HCT116 (cell line): Measurements from ENCODE around the gene PKHD1. TPM values are rescaled to one million over a fixed set of nuclear protein-coding genes. Genes with fewer than 3 reads are reported as not detected.

Experiments
- ATAC-seq: fragments of 200-7000 bp; cut with Tn5 transposase; 2 replicates; pipeline ENCODE4 v1.9.1; 2020; ENCODE audit warnings: mild to moderate bottlenecking, moderate library complexity
- BruUV-seq: library from RNA; stranded (reverse); fragments of 400-500 nt; replicated peaks from 2 replicates; lab custom pipeline; 2021; lab: Mats Ljungman, UMichigan
- CTCF ChIA-PET: fragments of 300-600 bp; sonication (Branson Sonifier 250); formaldehyde crosslinking; loops from one replicate; lab custom pipeline; 2021; ENCODE audit warnings: antibody characterized with exemption; lab: Charles Lee
- POLR2A ChIA-PET: fragments of 300-600, 350-600 bp; sonication (Branson Sonifier 250); formaldehyde crosslinking; loops from one replicate; lab custom pipeline; 2021; ENCODE audit warnings: antibody characterized with exemption; lab: Charles Lee
- RAD21 ChIA-PET, 2 experiments: fragments of 300-600 bp; sonication (Branson Sonifier 250); formaldehyde crosslinking; loops; one replicate each; lab custom pipeline; 2023; ENCODE audit warnings: low total read pairs in 2 of 2; ENCODE audit not compliant: uncharacterized antibody in 2 of 2, unreplicated experiment in 2 of 2, low non-redundant PET in 1 of 2; lab: Charles Lee
- DNase-seq: peaks from one replicate; pipeline ENCODE4 v3.0.0-alpha.2; 2010; ENCODE audit warnings: low read depth, low spot score
- H2AFZ ChIP-seq: fragments of 200-600 bp; shearing (Covaris generic), sonication (generic); 2 replicates; pipeline ENCODE4 v1.6.1; 2017; ENCODE audit warnings: low read depth, mixed run types, mixed read lengths, antibody characterized with exemption, low read length; ENCODE audit not compliant: poor library complexity, severe bottlenecking
- H3K27ac ChIP-seq: 2 replicates; pipeline ENCODE4 v1.5.1; 2012; ENCODE audit warnings: low read depth, low read length
- H3K27me3 ChIP-seq: fragments of 200-600 bp; sonication (generic); 2 replicates; pipeline ENCODE4 v1.6.1; 2016; ENCODE audit warnings: mixed run types, low read length, mixed read lengths; ENCODE audit not compliant: insufficient read depth
- H3K36me3 ChIP-seq, 2 experiments: fragments of 200-500 bp in 1 of 2; fragments of 200-600 bp in 1 of 2; sonication (Bioruptor generic) in 1 of 2; sonication (generic) in 1 of 2; 2 replicates each; pipeline versions ENCODE4 v1.5.1 to v1.6.1; 2014 to 2016; ENCODE audit warnings: low read length in 2 of 2, inconsistent platforms in 1 of 2, mixed read lengths in 1 of 2, mixed run types in 1 of 2; ENCODE audit not compliant: insufficient read depth in 2 of 2, control insufficient read depth in 1 of 2
- H3K4me1 ChIP-seq, 2 experiments: fragments of 200-600 bp in 1 of 2; sonication (generic) in 1 of 2; 2 replicates each; pipeline versions ENCODE4 v1.5.1 to v1.6.1; 2012 to 2017; ENCODE audit warnings: low read length in 2 of 2, inconsistent platforms in 1 of 2, mild to moderate bottlenecking in 1 of 2, mixed read lengths in 1 of 2, mixed run types in 1 of 2, moderate library complexity in 1 of 2; ENCODE audit not compliant: insufficient read depth in 2 of 2, control insufficient read depth in 1 of 2
- H3K4me2 ChIP-seq: fragments of 200-600 bp; sonication (generic); 2 replicates; pipeline ENCODE4 v1.6.1; 2017; ENCODE audit warnings: mixed run types, low read length, mixed read lengths
- H3K4me3 ChIP-seq, 2 experiments: fragments of 200-600 bp in 1 of 2; sonication (generic) in 1 of 2; replicated peaks in 1 of 2; 2 replicates each; pipeline ENCODE4 v1.5.1; 2011 to 2016; ENCODE audit warnings: low read length in 2 of 2, control low read depth in 1 of 2, low read depth in 1 of 2, mild to moderate bottlenecking in 1 of 2, mixed read lengths in 1 of 2, mixed run types in 1 of 2
- H3K79me2 ChIP-seq: fragments of 200-600 bp; sonication (generic); 2 replicates; pipeline ENCODE4 v1.6.1; 2017; ENCODE audit warnings: mild to moderate bottlenecking, mixed run types, low read length, moderate library complexity, mixed read lengths; ENCODE audit not compliant: insufficient read depth
- H3K9ac ChIP-seq: fragments of 200-600 bp; sonication (generic); 2 replicates; pipeline ENCODE4 v1.6.1; 2016; ENCODE audit warnings: low read length, mixed read lengths
- H3K9me2 ChIP-seq: fragments of 200-600 bp; sonication (generic), shearing (Covaris generic); 2 replicates; pipeline ENCODE4 v1.6.1; 2017; ENCODE audit warnings: mixed run types, mild to moderate bottlenecking, moderate library complexity; ENCODE audit not compliant: insufficient read depth
- H3K9me3 ChIP-seq, 2 experiments: fragments of 200-500 bp in 1 of 2; fragments of 200-600 bp in 1 of 2; sonication (Bioruptor generic) in 1 of 2; sonication (generic) in 1 of 2; 2 replicates each; pipeline ENCODE4 v1.6.1; 2014 to 2017; ENCODE audit warnings: low read length in 2 of 2, mixed read lengths in 2 of 2, inconsistent platforms in 1 of 2, low read depth in 1 of 2, mild to moderate bottlenecking in 1 of 2, mixed run types in 1 of 2, moderate library complexity in 1 of 2; ENCODE audit not compliant: control insufficient read depth in 1 of 2, insufficient read depth in 1 of 2
- H4K20me1 ChIP-seq: fragments of 200-600 bp; sonication (generic), shearing (Covaris generic); 2 replicates; pipeline ENCODE4 v1.6.1; 2017; ENCODE audit warnings: mixed run types, mild to moderate bottlenecking, moderate library complexity; ENCODE audit not compliant: insufficient read depth
- CBX3 ChIP-seq: IDR thresholded peaks from 2 replicates; pipeline ENCODE4 v1.6.1; 2012; ENCODE audit warnings: low read depth
- EGR1 ChIP-seq: IDR thresholded peaks from 2 replicates; pipeline ENCODE4 v1.6.1; 2012; ENCODE audit warnings: low read depth
- FOSL1 ChIP-seq: IDR thresholded peaks from 2 replicates; pipeline ENCODE4 v1.6.1; 2012; ENCODE audit warnings: low read depth
- RAD21 ChIP-seq: IDR thresholded peaks from 2 replicates; pipeline ENCODE4 v1.6.1; 2012; ENCODE audit warnings: low read depth, mild to moderate bottlenecking
- SP1 ChIP-seq: IDR thresholded peaks from 2 replicates; pipeline ENCODE4 v1.6.1; 2012; ENCODE audit warnings: low read depth
- SRF ChIP-seq: IDR thresholded peaks from 2 replicates; pipeline ENCODE4 v1.6.1; 2012; ENCODE audit warnings: low read depth
- ZFX ChIP-seq: fragments of 450-650 bp; IDR thresholded peaks from 2 replicates; pipeline ENCODE4 v1.6.1; 2017
- intact Hi-C: fragments of 100-400 bp; cut with micrococcal nuclease; formaldehyde crosslinking; loops from 2 replicates; pipeline ENCODE4 v1.10.0; 2022
- total RNA-seq: library from RNA; stranded (reverse); gene quantifications from one replicate; pipeline ENCODE4 v1.2.1, GENCODE V29; 2021; ENCODE audit not compliant: unreplicated experiment
- TF ChIP-seq, protein P1 (sequence below): IDR thresholded peaks from 2 replicates; pipeline ENCODE4 v1.6.1; 2012; ENCODE audit warnings: low read depth
- TF ChIP-seq, protein P2 (sequence below): IDR thresholded peaks from 2 replicates; pipeline ENCODE4 v1.6.1; 2012

PKHD1 gene
- total RNA-seq, 1 experiment from 2014 or later = not detected

DNA sequence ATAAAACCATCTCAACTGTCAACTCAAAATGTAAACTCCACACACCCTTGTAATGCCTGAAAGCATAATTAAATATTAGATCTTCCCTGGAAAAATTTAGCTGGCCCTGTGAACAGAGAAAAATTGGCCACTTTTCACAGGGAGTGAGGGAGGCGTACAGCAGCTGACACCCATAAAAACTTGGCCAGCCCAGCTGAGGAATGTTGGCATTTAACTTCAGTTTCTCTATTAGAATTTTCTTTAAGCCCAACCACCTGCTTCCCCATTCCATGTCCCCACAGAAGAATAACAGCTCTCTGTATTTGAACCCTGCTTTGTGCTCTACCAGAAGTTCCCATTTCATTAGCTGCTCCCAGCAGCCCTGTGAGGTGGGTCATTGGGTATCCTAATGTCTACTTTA is 41.0 kb downstream of the PKHD1 start:
- Histone ChIP-seq H3K4me1 (no peaks in the 10 kb centered on the region), H3K4me2 (no peak overlapping the region), H3K9ac (no peak overlapping the region), H3K36me3 (no peaks in the 10 kb centered on the region), H3K9me3 (no peaks in the 10 kb centered on the region), H4K20me1 (no peaks in the 10 kb centered on the region), H3K79me2 (no peaks in the 10 kb centered on the region), H2AFZ (no peak overlapping the region), H3K27ac (no peak overlapping the region), H3K4me3 (no peak overlapping the region), H3K27me3 (peaks cover 24% of the 10 kb centered on the region; the same call in 1 of the 2 replicates), H3K9me2 (no peaks in the 10 kb centered on the region)
- CTCF ChIA-PET = no interaction called here
- ATAC-seq = no peak
- TF ChIP-seq, protein P1, sequence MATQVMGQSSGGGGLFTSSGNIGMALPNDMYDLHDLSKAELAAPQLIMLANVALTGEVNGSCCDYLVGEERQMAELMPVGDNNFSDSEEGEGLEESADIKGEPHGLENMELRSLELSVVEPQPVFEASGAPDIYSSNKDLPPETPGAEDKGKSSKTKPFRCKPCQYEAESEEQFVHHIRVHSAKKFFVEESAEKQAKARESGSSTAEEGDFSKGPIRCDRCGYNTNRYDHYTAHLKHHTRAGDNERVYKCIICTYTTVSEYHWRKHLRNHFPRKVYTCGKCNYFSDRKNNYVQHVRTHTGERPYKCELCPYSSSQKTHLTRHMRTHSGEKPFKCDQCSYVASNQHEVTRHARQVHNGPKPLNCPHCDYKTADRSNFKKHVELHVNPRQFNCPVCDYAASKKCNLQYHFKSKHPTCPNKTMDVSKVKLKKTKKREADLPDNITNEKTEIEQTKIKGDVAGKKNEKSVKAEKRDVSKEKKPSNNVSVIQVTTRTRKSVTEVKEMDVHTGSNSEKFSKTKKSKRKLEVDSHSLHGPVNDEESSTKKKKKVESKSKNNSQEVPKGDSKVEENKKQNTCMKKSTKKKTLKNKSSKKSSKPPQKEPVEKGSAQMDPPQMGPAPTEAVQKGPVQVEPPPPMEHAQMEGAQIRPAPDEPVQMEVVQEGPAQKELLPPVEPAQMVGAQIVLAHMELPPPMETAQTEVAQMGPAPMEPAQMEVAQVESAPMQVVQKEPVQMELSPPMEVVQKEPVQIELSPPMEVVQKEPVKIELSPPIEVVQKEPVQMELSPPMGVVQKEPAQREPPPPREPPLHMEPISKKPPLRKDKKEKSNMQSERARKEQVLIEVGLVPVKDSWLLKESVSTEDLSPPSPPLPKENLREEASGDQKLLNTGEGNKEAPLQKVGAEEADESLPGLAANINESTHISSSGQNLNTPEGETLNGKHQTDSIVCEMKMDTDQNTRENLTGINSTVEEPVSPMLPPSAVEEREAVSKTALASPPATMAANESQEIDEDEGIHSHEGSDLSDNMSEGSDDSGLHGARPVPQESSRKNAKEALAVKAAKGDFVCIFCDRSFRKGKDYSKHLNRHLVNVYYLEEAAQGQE = no peak
- TF ChIP-seq, protein P2, sequence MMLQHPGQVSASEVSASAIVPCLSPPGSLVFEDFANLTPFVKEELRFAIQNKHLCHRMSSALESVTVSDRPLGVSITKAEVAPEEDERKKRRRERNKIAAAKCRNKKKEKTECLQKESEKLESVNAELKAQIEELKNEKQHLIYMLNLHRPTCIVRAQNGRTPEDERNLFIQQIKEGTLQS = no peak
- no peak for TF ChIP-seq ZFX
- TF ChIP-seq SRF = no peak
- no peak for TF ChIP-seq FOSL1
- no peak for TF ChIP-seq CBX3
- no peak for TF ChIP-seq EGR1
- no peak for TF ChIP-seq SP1
- no peak for TF ChIP-seq RAD21
- RAD21 ChIA-PET = no interaction called here
- no peak for DNase-seq
- intact Hi-C loops = no loop called here
- BruUV-seq = no TSS peak
- POLR2A ChIA-PET = no interaction called here
